HK-2 (cell line): ENCODE data around the gene GEN1.

Experiments
- DNase-seq: peaks from one replicate; pipeline ENCODE4 v3.0.0-alpha.2; 2018; ENCODE audit not compliant: unreplicated experiment

GEN1 gene

DNA sequence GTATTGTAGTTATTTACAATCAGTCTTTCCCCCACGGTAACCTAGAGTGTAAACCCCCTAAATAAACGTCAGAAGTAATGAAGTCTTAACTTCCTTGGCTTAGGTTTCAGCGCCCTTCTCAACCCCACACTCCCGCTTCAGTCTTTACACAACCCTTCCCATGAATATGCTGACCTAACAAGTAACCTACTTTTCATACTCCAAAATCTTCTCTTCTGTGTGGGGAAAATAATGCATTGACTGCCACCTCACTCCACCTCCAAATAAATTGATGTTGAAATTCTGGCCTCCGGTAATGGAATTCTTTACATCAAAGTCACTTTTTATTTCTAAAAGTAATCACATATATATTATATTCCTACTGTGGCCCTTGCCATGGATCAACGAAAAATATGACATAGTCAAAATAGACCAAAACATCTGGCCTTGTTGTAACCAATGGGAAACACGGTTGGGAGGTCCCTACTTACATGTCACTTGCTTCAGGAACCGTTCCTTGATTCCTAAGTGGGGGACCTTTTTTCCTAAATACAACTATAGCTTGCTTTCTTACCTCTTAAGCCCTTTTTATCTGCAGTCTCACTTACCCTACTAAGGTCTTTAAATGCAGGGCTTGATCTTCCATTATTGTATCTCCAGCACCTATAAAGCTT is 961 bp downstream of the GEN1 start:
- DNase-seq = no peak

DNA sequence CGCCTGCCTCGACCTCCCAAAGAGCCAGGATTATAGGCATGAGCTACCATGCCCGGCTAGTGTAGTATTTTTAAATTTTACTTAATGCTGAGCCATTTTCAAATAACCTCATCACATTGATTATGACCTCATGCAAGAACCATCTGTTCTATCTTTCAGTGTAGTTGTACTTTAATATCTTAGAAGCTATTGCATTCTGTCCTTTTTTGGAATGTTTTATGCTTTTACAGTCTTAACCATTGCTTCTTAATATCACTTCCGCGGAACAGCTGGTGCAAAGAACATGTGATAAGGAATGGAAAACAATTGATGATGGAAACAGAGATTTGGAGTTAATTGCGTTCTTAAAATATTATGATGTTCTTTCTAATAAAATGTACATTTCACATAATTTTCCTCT is 2.7 kb downstream of the GEN1 start:
- no peak for DNase-seq

DNA sequence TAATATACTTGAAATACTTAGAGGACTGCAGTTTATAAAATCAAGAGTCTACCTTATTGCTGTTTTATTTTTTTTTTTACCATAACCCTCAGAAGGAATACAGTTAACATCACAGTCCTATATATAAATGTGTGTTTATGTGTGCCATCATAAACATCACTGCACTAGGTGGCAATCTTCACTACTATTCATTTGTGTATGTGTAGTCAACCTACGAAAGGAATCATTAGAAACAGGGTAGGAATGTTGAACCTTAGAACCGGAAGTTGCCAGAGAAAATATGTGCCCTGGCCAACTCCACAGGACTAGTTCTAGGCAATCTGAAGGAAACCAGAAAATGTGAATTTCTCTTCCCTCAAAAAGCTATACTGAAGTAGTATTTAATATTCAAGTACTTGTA is 3.4 kb downstream of the GEN1 start:
- DNase-seq = no peak

DNA sequence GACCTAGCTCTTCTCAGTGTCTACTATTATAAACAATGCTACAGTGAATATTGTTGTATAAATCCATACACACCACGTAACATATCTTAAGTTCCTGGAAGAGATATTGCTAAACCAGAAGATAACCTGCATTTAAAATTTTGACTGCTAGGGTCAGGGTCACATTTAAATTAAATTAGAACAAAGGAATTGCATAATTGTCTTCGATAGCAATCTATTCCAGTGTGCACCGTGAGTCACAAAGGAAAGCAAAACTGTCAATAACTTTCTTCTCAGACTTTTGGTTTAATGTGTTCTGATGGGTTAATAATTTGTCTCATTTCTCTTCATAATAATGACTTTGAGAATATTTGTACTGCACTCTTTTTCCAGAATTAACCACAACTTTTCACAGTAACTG is 4.2 kb downstream of the GEN1 start:
- DNase-seq = no peak

DNA sequence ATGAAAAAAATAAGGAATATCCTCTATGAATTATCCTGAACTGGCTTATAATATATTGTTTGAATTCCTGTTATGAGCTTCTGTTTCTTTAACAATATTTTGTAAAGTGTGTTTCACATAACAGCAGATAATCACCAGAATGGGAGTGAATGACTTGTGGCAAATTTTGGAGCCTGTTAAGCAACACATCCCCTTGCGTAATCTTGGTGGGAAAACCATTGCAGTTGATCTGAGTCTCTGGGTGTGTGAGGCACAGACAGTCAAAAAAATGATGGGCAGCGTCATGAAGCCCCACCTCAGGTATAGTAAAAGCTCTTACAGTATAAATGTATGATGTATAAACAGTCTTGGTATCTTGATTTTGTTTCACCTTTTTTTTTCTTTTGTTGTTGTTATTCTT is 5.9 kb downstream of the GEN1 start:
- no peak for DNase-seq

DNA sequence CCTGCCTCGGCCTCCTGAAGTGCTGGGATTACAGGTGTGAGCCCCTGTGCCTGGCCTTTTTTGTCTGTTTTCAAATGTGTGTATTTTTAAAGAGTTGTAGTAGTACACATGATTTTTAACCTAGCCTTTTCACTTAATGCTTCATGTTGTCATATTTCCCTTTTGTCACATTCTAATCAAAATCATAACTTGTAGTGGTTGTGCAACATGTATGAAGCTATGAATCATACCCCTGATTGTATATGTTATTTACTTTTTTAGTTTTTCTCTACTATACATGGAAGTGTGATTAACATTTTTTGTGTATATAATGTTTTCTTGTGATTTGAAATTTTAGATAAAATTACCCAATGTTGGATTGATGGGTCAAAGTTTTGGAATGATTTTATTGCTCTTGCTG is 8.5 kb downstream of the GEN1 start:
- no peak for DNase-seq

DNA sequence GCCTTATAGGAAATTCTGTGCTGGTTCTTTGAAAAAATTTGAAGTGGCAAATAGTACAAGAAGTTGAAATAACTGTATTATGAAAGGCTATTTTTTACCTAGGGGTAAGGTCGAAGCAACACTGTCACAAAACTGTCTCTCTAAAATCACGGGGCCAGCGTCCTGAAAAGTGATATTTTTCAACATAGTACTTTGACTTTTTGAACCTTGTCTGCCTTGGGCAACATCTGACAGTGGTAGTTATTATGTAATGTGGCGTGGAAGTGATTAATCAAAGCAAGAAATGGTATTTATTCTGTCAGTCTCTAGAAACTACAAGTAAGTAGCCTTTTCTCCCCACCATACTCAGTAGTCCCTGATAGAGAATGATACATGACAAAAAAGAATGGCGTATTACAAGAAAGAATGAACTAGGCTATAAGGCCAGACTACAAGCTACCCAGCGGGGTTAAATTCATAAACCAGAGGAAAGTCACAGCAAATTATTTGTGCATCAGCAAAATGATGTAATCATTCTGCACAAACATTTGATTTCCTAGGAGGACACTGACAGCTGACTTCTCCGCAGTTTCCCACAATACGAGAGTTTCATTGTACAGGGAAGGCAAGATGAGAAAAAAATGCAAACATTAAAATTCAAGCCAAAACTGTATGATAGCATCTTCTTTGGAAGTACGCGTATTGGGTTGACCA is 9.8 kb downstream of the GEN1 start:
- no peak for DNase-seq

DNA sequence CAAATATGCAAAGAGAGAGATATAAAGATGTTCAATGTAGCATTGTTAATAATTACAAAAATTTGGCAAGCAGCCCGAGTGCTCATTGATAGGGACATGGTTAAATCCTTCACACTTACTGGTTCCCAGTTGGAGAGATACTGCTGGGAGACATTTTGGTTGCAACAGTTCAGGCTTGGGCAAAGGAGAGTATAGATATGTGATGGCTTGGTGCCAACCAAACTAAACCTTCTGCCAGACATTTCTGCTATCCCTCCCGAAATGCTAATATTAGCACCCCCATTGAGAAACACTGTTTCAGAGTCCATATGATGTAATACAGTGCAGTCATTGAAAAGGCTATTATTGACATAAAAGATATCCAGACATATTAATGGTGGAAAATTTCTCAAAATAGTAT is 11.5 kb downstream of the GEN1 start:
- no peak for DNase-seq

DNA sequence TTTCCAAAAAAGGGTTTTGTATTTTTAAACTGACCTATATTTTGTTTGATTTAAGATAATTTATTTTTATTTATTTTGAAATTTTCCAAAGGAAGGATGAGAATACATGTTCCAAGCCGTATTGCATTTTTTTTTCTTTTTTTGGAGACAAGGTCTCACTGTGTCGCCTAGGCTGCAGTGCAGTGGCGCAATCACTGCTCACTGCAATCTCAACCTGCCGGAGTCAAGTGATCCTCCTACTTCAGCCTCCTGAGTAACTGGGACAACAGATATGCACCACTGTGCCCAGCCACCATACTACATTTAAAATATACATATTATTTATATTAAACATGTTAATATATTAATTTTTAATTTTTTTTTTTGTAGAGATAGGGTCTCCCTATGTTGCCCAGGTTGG is 15.0 kb downstream of the GEN1 start:
- DNase-seq = no peak

DNA sequence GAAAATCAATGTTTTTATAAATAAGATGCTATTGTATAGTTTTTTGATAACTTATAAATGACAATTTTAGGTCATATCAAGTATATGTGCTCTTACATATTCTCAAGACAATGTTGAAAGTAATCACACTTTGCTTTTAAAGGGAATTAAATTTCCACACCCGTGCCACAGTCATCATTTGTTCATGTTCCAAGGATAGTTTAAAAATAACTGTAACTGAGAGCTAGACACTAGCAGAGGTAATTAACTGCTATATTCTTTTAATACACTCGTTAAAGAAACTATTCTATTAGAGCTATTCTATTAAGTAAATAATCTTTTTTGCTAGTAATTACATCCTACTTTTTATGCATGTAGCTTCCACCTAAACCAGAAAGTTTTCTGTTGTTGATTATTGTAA is 18.0 kb downstream of the GEN1 start:
- DNase-seq = no peak

DNA sequence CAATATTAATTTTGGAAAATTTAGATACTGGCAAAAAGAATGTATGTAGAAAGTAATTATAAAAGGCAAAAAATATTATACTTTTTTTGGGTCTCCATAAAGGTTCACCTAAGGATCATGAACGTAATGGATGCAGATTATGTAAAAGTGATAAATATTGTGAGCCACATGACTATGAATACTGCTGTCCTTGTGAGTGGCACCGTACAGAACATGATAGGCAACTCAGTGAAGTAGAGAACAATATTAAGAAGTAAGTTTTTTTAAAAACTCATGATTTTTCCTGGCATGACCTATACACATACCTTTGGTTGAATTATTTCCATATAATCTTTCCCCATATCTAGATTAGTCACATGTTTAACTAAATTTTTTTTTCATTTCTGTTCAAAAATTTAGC is 18.6 kb downstream of the GEN1 start:
- DNase-seq = no peak

DNA sequence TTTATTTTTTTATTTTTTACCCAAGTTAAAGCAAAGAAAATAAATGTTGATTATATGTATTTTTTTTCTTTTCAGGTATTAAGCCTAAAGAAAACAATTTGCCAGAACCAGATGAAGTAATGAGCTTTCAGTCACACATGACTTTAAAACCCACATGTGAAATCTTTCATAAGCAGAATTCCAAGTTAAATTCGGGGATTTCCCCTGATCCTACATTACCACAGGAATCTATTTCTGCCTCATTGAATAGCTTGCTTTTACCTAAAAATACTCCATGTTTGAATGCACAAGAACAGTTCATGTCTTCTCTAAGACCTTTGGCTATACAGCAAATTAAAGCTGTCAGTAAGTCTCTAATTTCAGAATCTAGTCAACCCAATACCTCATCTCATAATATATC is 26.6 kb downstream of the GEN1 start:
- DNase-seq = no peak

DNA sequence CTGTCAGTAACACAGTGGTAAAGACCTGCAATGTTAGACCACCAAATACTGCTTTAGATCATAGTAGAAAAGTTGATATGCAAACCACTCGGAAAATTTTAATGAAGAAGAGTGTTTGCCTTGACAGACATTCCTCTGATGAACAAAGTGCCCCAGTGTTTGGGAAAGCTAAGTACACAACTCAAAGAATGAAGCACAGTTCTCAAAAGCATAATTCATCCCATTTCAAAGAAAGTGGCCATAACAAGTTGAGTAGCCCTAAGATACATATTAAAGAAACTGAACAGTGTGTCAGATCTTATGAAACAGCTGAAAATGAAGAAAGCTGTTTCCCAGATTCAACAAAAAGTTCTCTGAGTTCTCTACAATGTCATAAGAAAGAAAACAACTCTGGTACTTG is 27.5 kb downstream of the GEN1 start:
- DNase-seq = no peak

DNA sequence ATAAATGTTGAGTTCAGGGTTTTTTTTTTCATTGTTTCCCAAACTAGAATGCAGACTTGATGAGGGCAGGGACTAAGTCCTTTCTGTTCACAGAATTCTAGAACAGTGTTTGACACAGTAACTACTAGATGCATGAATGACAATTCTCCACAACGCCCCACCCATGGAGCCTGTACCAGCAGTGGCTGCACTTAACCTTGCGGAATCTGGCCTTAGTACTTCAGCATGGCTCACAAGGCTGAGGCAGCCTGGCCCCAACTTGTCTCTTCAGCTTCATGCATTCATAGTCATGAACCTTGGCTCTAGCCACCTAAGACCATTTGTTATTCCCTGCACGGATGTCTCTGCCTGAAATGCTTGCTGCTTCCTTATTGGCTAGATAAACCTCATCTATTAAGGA is 32.8 kb downstream of the GEN1 start:
- DNase-seq = no peak

DNA sequence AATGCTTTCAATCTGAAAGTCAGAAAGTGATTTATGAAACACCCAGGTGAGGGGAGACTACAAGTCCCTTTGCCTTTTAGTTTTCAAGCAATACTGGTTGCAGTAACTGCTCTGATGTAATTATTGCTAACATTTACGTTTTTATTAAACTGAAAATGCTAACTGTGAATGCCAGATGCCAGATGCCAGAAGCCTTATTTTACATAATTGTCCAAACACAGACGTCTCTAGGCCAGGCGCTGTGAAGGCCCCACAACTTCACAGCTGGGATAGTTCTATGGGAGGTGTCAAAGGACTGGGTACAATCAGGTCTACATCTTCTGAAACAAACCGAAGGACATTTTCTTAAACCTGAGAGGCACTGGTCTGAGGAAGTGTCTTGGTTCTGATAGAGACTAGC is 34.8 kb downstream of the GEN1 start:
- no peak for DNase-seq

DNA sequence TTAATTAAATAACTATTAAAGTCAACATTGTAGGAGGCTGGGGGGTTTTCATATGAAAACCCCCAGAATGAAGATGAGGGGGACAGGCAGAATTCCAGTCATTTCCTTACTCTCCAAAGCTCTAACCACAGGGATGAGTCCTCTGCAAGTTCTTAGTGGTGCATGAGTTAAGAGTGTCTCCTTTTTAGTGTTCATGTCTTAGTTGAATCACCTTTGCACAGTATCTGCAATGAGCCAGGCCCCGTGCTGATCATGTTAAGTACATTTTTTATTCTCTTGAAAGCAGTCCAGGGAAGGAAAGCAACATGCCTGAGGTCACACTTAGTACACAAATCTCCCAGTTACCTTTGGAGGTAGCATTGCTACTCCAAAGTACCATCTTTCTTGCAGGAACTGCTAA is 36.6 kb downstream of the GEN1 start:
- DNase-seq = no peak

DNA sequence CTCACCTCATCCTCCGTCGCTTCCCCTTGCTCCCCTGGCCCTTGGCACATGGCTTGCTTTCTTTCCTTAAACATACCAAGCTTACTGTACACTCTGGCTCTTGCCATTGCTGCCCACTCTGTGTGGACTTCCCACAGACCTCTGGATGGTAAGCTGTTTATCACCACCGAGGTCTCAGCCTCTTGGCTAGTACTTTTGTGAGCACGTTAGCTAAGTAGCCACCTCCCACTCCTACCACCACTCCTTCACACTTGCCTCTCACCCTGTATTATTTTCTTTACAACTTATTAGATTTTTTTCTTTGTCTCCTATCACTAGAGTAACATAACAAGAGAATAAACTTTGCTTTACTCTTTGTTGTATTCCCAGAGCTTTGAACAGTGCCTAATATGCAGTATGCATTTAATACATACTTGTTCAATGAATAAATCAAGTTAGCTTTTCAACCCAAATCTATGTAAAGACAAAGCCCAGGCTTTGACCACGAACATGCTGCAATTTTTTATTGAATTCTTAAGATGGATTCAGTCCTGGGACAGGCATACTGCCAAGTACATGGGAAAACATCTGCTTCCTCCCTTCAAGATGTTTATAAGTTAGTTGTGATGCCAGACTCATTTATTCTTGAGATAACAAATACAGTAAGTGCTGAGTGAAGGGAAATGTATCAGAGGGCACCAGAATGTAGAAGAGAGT is 37.3 kb downstream of the GEN1 start:
- no peak for DNase-seq

DNA sequence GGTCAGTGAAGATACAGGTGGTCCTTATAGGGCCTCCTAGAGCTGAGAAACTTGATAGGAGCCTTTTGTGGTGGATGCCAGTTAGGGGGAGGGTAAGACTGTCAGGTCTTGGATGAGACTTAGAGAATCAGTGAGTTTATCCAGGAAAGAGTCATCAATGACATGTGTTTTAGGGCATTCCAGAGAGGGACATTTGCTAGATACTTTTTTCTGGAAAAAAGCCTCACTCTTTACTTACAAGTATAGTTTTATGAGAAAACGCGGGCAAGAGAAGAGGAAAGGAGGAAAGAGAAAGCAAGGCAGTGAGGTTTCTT is 37.8 kb downstream of the GEN1 start:
- no peak for DNase-seq

DNA sequence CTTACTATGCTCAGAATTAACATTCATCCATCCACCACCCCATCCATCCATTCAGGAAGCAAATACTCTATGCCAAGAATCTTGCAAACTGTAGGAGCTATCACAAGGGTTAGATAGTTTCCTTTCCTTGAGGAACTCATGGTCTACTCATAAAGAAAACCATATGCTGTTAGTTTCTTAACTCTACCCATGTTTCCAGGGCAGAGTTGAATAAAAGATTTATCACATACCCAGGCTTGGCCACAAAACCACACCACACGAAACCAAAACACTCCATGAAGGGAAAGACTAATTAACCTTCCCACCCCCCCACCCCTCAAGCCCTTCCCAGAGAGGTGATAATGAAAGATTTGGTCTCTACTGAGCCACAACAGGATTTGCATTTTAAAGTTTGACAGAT is 38.6 kb downstream of the GEN1 start:
- no peak for DNase-seq

DNA sequence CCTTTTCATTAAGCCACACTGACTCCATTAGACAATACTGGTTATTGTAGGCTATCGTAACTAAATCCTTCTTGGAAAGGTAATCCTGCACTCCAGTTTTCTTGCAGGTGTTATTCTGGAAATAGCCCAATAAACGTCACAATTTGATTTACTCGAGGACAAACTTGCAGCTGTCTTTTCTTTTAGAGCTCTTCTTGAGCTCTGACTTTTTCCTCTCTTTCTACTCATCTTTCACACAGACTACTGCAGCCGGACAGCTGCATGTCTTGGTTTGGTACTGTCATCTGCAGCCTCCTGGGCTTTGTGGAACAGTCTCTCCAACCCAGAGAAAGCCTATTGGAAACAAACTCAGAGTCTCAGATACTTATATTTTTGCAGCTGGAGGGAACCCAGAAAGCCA is 39.4 kb downstream of the GEN1 start:
- DNase-seq = no peak

DNA sequence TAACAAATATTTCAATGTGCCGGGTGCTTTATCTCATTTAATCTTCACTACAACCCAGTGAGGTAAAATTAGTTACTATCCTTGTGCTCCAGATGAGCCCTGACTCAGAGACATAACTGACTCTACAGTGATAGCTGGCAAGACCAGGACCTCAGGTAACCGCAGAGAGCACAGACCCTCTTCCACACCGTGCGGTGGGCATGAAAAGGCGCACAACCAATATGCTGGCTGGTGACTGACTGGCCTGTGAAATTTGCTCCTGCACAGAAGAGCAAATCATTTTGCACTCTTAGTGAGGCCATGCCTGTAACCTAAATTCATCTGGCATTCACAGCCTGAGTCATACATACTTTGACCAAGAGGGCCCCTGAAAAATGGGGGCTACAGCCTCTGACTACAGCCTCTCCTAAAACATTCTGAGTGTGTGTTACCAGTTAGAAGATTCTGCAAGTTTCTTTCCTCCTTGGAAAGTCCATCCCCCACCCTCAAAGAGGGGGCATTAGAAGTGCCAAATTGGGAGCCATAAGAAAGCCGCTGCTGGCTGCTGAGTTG is 39.9 kb downstream of the GEN1 start:
- no peak for DNase-seq

DNA sequence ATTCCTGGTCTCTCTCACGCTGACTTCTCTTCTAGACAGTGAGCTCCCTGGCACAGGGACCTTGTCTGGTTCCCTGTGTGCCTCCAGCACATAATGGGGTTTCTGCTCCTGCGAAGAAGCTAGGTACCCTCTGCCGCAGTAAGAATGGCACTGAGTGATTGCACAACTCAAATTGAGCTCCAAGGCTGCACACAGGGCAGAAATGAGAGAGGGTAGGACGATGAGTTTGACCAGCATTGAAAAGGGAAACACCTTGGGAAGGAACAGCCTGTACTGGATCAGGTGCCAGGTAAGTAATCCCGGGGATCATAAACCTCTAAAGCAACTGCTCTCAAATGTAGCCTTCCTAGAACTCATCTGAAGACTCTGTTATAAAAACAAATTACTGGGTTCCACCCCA is 41.4 kb downstream of the GEN1 start:
- no peak for DNase-seq

DNA sequence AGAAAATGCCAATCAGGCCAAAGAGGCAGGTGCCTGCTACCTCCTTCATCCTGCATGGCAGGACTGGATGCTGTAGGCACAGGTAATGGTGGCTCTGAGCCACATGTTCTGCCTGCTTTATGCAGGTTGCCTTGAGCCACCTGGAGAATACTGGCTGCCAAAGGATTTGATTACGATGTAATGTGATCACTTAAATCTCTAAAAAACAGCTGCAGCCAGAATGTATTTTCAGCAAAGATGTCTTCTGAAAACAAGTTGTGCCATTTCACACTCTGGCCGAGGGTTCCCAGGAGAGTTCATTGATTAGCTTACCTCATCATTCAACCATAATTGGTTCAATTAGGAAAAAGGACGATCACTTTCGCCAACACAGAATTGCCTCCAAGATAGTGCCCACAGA is 44.4 kb downstream of the GEN1 start:
- no peak for DNase-seq
